Skeletal muscle cell (primary cell): ENCODE data around the gene ACSL1.
"Not testable (repeated sequence)": the region's sequence is repeated elsewhere in the genome, so short reads cannot be mapped to it uniquely, and the experiment has no call there.

Experiments used
- DNase-seq: peaks from one replicate; pipeline ENCODE4 v3.0.0-alpha.2; 2010; ENCODE audit warnings: low read depth
- H3K4me3 ChIP-seq: 2 replicates; pipeline ENCODE4 v1.5.1; 2011; ENCODE audit warnings: low read depth, mild to moderate bottlenecking, control low read depth, low read length, moderate library complexity

The ACSL1 gene

DNA sequence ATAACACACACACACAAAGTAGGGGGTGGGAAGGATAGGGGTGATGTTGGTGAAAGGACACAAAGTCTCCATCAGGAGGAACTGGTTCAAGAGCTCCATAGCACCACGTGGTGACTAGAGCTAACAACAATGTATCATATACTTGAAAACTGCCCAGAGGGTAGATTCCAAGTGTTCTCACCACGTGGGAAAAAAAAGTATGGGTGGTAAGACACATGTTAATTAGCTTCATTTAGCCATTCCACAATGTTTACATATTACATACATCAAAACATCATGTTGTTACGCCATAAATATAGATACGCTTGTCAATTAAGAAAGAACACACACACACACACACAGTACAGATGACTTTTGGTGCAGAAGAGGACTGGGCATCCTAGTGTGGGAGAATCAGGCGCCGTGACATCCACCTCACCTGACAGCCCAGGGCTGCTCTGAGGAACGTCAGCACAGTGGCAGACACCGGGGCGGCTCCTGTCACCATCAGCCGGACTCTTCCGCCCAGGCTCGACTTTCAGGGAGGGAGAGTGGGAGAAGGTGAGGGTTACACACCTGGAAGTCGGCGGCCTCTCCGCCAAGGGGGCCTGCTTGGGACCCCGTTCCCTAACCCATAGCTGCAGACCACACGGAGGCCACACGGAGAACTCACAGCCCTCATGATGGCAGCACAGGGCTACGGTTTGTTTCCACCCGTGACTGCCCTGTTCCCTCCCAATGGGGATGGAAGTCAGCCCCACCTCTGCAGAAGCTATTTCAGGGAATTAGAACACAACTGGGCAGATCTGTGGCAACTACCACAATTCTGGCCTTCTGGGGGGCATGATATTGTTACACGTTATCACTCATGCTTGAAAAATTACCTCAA is 60.1 kb downstream of the ACSL1 start:
- no peak for DNase-seq
- H3K4me3 ChIP-seq: no peak overlapping the region

DNA sequence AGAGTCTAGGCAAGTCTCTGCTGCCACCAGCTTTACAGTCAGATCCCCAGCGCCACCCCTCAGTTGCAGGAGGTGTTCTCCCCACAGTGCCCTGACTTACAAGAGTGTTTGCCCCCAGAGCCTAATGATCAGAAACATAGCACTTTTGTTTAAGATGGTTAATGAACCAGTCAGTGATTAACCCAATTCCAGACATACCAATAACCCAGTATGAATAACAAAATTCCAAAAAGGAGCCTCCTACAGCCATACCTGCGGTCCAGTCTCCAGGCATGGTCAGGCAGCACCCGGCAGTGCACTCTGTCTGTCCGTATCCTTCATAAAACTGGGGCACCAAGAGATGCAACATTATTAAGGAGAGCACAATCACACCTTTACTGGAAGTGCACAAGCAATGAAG is 61.2 kb downstream of the ACSL1 start:
- no peak overlapping the region for H3K4me3 ChIP-seq

DNA sequence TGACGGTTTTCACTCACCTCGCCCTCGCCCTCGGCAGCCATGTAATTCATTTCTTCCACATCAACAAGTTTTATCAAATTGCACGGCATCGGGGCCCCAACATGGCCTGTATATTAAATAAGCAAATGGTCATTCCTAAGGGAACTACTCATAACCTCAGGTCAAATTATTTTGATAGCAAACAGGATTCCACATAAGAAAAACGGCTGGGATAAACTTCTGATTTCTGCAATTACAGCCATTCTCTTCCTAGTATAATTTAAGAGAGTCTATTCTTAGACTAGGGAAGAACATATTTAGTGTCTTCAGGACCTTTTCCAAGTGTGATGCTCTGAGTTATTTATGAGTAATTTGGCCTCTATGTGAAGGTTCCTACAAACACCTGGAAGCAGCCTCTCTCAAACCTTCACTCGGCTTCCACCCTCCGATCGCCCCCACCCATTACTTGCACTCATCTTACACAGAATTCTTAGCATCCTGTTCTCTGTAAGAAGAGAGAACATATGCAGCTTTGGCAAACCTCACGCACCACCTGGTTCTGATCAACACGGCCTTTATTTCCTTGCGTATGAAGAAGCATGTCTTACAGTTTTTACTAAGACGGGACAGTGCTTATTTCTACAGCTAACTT is 62.5 kb downstream of the ACSL1 start:
- H3K4me3 ChIP-seq: no peak overlapping the region
- no peak for DNase-seq

More for the DNA sequence above, 61.2 kb downstream of the ACSL1 start:
- DNase-seq: no peak

DNA sequence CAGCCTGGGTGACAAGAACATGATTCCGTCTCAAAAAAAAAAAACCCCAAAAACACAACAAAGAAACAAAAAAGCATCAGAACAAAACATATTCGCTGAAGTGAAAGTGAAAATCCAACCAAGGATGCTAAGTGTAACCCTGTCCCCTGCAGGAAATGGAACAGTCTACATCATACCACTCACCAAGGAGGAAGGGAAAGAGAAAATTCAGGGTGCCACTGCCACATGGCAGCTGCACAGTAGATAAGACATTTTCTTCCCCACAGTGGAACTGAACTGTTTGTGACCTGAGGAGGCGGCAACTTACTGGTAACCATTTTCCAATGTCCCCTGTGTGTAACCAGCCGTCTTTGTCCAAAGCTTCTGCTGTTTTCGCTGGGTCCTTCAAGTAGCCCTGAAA is 63.7 kb downstream of the ACSL1 start:
- DNase-seq: no peak
- H3K4me3 ChIP-seq: no peak overlapping the region

DNA sequence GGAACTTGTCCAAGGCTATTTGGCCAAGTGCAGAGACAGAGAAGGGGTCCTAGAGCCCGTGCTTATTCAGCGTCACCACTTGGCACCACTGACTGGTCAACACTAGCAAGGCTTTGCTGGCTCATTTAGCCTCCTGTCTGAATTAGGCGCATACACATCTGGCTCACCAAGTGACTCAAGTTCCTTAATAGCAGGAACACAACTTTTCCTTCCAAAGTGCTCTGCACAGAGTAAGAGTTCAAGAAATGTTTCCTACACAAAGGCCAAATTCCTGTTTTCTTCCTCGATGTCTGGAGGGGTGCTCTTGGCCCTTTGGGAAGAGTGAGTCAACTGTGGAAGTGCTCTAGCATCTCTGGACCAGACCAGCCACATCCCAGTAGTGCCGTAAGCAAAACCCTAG is 65.1 kb downstream of the ACSL1 start:
- no peak overlapping the region for H3K4me3 ChIP-seq
- no peak for DNase-seq

DNA sequence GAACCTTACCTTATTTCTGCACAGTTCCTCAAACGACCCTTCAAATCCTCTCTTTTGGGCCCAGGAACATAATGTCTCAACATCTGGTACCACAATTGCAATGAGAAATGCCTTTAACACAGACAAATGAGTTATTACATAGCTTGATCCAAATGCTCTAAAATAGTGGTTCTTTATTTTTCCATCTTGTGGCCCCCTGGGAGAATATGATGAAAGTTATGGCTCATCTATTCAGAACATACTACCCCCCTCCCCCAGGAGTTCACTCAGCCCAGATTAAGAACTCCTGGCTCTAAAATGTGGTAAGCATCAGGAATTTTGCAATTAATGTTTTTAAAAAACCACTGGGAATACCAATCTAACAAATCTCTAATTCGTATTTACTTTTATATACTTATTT is 68.0 kb downstream of the ACSL1 start:
- peak; percentile 72 for DNase-seq
- no peak overlapping the region for H3K4me3 ChIP-seq

DNA sequence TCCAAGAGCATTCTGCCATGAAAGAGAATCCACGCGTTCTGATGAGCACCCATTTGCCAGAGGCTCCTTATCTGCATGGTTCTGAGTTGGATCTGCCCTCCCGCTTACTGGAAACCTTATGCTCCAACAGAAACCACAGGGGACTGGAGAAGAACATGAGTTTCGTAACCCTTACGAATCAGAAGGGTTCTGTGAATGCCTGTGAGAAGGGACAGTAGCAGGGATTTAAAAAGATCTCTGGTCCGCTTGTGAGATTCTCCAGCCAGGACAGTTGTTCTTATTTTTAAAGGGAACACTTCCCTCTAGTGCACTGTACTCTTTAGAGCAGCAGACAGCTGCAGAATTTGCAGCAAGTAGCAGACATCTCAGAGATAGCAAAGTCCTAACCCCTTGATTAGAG is 69.4 kb downstream of the ACSL1 start:
- peak; percentile 86 for DNase-seq
- no peak overlapping the region for H3K4me3 ChIP-seq

DNA sequence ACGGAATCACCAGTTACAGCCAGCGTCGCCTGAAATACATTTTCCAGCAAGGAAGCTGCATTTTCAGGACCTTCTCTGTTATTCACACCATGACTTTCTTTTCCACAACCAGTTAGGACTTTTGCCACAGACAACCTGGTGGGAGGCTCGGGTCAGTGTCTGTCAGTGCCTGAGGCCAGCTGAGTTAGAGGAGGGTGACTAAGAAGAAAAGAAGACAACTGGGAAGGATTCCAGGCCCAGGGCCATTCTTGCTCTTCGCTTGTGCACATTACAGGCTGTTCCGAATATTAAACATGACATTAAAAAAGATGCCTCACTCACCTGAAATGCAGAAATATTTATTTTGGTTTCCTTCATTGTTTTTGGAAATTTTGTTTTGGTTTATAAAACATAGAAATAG is 70.5 kb downstream of the ACSL1 start:
- no peak overlapping the region for H3K4me3 ChIP-seq
- no peak for DNase-seq

DNA sequence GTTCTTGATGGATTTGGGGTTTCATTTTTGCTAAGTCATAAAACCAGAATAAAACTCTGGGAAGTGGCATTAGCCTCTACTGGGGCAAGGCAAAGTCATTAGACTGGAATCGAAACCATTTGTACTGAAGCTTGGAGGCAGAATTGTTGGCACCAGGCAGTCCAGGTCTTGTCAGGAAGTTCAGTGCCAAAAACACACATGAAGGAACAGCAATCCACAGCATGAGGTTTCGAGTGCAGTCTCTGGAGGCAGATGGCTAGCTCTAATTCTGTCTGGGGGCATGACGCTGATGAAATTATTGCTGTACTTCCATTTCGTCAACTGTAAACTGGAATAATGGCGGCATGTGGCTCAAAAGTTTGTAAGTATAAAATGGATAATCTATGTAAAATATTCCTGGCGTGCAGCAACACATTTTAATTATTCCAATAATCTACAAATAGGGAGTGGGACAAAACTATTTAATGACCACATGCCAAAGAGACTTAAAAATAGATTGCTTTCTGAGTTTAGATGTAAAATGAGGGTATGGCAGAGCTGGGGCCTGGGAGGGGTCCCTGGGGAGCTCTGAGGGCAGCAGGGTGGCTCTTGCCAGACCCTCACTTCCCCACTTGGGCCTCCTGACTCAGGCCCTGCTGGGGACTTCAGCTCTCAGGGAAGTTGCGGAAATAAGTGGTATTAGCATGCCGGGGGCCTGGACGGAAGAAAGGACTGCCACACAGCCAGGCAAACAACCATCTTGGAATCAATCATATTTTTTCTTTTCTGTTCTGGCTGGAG is 73.1 kb downstream of the ACSL1 start:
- no peak overlapping the region for H3K4me3 ChIP-seq
- DNase-seq: no peak

DNA sequence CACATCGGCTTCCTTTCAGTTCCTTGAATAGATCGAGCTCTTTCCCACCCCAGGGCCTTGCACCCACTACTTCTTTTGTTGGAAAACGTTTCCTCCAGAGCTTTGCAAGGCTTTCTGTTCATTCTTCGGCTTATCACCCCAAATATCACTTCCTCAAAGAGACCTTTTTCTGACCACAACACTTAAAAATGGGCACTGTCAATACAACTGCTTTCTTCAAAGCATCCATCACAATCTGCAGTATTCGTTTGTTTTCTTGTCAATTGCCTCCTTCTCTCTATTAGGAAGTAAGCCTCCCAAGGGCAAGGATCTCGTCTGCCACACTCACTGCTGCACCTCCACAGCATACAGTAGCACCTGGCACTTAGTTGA is 74.2 kb downstream of the ACSL1 start:
- no peak for DNase-seq

DNA sequence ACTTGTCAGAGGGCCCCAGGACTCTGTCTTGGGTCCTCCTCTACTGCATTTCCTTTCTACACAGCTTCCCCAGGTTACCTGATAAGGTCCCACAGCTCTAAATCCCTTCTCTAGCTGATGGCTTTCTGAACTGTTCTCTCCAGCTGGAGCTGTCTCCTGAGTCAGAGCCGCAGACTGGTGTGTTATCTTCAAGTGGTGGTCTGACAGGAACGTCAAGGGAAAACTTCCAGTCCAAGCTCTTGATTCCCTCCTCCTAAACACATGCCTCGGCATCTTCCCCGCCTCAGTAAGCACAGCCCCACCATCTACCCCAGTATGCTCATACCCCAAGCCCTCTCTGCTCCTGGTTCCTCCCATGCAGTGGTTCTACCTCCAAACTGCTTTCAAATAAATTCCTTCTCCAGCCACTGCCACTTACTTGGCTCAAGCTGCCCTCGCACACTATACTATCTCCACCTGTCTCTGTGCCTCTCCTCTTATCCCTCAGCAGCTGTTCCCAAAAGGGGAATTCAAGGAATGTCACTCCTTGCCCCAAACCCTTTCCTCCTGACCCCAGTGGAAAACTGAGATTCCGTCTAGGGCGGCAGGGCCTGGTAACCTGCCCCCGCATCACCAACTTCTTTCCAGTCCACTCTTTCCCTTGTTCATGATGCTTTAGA is 74.7 kb downstream of the ACSL1 start:
- no peak overlapping the region for H3K4me3 ChIP-seq
- DNase-seq: no peak

More for the DNA sequence above, 74.2 kb downstream of the ACSL1 start:
- no peak overlapping the region for H3K4me3 ChIP-seq

DNA sequence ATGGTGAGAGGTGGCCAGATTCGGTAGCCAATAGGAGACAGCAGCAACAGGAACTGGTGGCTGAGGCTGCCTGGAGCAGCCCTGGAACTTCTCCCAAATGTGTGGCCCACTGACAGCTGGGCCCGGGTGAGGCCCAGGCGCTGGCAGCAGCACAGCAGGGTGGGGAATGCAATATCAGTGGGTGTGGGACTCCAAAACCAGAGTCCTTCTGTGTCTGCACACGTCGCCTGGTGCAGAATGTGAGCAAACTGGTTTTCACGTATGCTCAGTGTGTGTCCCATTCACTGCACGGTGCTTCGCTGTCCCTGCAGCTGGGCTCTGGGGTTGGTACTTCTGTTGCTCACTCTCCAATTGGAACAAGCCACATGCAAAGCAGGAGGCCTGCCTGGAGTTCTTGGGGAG is 77.5 kb downstream of the ACSL1 start:
- DNase-seq: no peak
- H3K4me3 ChIP-seq: no peak overlapping the region

DNA sequence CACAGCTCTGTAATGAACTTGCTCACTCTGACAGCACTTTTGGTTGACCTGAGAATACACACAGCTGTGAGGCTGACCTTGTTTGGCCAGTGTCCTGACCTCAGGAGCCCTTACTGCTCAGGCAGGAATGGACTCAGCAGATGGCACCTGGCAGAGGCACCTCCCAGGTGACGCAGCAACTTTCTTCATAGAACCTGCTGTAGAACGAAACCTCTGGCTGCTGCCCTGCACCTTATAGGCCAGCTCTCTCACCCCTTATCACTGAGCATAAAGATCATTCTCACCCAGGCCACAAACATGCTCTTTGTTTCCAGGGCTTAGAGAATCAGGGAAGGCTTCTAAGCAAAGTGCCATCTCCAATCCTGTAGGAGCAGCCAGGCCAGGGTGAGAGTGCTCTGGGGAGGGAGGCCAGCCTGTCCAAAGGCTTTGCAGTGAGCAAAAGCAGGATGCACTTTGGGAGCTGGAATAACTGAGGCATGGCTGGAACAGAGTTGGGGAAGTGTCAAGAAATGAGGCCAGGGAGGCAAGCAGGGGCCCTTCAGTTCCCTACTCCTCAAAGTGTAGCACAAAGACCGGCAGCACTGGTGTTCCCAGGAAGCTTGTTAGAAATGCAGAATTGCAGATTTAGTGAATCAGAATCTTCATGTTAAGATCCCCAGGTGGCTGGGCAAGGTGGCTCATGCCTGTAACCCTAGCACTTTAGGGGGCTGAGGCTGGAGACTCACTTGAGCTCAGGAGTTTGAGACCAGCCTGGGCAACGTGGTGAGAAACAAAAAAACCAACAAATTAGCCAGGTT is 78.5 kb downstream of the ACSL1 start:
- no peak for DNase-seq
- no peak overlapping the region for H3K4me3 ChIP-seq

DNA sequence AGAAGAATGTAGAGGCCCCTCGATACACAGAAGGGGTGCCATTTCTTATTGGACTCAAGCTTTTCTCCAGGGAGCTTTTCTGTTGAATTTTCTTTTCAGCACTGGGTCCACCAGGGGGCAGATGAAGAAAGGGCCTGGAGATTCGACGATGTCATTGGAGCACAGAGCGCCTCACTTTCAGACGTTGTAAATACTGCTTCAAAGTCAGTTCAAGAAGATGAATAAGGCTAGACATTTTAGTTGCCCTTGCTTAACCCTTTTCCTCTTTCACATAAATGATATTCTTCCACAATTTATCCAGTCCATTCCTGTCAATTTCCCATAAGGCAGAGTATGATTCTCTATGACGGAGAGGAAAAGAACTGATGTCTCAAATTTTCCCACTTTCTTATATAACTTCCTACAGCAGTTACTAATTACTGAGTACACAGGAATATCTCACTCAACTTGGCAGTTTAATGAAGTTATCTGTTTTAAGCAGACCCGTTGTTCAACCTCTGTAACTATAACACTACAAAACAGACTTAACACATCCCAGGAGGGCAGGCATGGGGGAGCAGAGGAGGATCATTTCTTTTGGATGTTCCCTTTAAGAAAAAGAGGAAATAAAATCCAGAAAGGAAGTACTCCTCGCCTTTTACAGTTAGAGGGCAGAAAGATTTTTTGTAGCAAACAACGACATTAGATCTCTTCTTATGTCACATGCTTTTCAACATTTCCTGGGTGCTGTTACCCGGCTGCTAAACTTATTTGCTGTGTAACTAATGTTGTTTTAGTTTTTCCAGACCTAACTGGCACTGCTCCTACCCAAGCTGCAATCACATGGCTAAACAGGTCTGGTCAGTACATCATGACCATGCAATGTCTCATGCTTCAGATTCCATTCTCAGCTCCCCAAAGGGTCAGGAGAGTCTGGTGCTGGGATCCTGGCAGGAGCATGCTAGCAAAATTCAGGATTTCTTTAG is 79.7 kb downstream of the ACSL1 start:
- peak; percentile 85 for DNase-seq
- no peak overlapping the region for H3K4me3 ChIP-seq

DNA sequence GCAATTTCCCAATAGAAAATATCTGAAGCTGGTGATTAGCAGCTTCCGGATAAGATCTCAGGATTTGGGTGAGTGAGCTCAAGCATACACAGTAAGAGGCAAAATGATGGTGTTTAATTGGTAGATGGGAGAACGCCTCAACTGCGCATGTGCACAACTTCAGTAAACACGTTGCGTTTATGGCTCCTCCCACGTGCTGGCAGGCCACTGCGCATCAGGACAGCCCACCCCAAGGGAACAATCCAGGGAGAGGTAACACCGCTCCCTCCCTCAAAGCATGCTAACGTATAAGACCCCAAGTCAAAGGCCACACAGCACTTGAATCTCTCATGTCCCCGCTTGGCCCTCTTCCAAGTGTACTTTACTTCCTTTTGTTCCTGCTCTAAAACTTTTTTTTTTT is 81.5 kb downstream of the ACSL1 start:
- no peak overlapping the region for H3K4me3 ChIP-seq
- no peak for DNase-seq

DNA sequence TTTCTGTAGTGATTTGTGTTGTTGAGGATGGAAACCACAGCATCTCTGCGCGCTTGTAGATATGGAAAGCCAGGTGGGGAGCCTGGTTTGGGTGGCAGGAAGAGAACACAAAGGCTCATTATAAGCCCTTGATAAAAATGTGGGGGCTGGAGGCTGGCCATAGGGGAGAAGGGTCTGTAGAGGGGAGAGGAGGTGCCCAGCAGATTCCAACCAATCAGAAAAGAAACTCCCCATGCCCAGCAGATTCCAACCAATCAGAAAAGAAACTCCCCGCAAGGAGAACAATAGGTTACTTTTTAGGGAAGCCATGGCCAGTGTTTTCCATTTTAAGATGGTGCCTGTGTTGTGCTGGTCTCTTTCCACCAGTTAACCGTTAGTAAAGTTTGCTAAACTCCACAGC is 82.1 kb downstream of the ACSL1 start:
- no peak overlapping the region for H3K4me3 ChIP-seq
- DNase-seq: no peak

DNA sequence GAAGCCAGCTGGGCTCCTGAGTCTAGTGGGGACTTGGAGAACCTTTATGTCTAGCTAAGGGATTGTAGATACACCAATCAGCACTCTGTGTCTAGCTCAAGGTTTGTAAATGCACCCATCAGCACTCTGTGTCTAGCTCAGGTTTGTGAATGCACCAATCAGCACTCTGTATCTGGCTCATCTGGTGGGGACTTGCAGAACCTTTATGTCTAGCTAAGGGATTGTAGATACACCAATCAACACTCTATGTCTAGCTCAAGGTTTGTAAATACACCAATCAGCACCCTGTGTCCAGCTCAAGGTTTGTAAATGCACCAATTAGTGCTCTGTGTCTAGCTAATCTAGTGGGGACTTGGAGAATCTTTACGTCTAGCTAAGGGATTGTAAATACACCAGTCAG is 84.1 kb downstream of the ACSL1 start:
- H3K4me3 ChIP-seq, DNase-seq: not testable (repeated sequence)

DNA sequence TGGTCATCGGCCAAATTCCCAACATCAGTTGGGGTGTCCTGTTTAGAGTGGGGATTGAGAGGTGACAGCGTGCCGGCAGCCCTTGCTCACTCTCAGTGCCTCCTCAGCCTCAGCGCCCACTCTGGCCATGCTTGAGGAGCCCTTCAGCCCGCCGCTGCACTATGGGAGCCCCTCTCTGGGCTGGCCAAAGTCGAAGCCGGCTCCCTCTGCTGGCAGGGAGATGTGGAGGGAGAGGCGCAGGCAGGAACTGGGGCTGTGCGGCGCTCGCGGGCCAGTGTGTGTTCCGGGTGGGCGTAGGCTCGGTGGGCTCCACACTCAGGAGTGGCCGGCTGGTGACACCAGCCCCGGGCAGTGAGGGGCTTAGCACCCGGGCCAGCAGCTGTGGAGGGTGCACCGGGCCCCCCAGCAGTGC is 84.8 kb downstream of the ACSL1 start:
- DNase-seq: no peak
- H3K4me3 ChIP-seq: no peak overlapping the region
